RCC 7860 (cell line): ENCODE data around the gene MTA3.

ENCODE experiments used
- DNase-seq: peaks from one replicate; pipeline ENCODE4 v3.0.0-alpha.2; 2015; ENCODE audit warnings: low spot score
- FAIRE-seq: peaks from 2 replicates; lab custom pipeline; 2012; peaks lifted over from hg19 to GRCh38; lab: Jason Lieb, UNC

MTA3 gene

DNA sequence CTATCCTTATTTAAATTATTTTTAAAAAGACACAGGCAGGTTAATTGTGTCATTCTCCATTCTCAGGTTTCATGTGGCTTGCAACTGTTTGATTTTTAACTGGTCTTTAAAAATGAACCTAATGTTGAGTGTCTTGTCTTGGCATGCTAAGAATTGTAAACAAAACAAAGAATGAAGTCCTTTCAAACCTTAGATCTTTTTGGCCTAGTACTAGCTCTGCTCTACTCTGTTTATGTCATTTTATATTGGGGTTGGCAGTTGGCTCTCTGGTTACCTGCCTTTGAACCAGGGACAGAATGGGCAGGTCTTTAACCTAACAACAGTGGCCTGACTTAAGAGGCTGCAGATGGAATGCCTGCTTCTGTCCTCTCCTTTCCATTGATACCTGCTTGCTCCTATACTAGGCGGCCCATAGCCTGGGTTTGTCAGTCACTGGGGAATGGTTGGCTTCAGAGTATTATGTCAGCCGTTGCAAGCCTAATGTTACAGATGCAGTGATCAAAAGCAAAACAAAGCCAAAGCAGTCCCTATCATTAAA is 85.5 kb downstream of the MTA3 start:
- no peak for DNase-seq
- FAIRE-seq = no peak

DNA sequence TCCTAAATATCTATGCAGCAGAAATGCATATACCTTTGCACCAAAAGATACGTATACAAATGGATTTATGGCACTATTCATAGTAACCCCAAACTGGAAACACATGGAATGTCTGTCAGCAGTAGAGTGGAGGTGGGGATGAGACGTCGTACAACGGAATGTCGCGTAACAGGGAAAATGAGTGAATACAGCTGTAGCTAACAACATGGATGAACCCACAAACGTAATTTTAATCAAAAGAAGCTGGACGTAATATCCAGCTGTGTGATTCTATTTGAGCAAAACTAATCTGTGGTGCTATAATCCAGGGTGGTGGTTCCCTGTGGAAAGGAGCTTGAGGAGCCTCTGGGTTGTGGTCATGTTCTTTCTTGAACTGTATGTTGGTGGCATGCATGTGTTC is 89.9 kb downstream of the MTA3 start:
- FAIRE-seq (no peak), DNase-seq (no peak)

DNA sequence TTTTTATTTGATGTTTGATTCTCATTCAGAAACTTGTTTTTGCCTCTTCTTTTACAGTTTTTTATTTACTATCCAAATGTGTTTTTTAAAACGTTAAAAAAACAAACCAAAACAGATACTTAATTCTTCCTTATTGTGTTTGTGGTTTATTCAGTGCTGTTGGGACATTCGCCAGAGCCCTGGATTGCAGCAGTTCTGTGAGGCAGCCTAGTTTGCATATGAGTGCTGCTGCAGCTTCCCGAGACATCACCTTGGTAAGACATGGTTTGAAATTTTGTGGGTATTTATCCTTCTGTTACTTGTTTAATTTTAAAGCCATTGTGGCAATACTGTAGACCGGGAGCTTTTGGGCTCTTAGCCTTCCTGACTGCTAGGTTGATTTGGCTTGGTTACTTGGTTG is 91.2 kb downstream of the MTA3 start:
- FAIRE-seq (no peak), DNase-seq (no peak)

DNA sequence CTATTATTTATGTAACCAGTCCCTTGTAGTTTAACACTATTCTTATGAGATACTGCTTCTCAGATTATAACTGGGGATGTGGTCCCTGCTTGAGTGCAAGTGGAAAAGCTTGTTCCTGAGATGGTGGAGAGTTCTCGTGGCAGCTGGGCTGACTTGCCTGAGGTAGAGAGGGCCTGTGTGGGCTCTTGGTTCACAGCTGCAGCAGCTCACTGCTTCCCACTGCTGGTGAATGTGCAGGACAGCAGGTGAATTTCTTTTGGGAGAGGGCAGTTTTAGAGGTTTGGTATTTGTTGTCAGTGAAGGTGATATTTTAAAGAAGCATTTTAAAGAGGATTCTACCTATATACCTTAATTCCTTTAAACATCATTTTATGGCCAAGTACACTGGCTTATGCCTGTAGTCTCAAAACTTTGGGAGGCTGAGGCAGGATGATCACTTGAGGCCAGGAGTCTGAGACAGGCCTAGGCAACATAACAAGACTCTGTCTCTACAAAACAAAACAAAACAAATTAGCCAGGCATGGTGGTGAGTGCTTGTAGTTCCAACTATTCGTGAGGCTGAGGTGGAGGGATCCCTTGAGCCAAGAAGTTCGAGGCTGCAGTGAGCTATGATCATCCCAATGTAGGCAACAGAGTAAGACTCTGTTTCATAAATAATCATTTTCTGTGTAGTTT is 94.8 kb downstream of the MTA3 start:
- DNase-seq = peak; percentile 45
- FAIRE-seq = peak; percentile 14

DNA sequence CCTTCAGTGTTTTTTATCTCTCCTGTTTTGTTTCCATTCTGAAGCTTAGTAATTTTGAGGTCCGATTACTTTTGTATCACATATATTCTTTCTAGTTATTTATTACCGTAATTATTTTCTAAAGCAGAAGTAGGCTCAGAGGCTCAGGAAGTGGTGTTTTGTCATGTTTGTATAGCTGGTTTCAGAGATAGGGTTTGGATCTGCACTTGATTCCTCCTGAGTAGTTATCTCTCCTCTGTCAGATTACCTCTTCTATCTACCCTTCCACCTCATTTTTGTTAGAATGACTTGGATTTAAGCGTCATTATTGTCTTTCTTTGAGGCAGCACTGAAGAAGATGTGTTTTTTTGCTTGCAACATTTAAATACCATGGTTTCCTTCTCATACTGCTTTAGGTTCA is 95.4 kb downstream of the MTA3 start:
- no peak for FAIRE-seq
- DNase-seq = no peak

DNA sequence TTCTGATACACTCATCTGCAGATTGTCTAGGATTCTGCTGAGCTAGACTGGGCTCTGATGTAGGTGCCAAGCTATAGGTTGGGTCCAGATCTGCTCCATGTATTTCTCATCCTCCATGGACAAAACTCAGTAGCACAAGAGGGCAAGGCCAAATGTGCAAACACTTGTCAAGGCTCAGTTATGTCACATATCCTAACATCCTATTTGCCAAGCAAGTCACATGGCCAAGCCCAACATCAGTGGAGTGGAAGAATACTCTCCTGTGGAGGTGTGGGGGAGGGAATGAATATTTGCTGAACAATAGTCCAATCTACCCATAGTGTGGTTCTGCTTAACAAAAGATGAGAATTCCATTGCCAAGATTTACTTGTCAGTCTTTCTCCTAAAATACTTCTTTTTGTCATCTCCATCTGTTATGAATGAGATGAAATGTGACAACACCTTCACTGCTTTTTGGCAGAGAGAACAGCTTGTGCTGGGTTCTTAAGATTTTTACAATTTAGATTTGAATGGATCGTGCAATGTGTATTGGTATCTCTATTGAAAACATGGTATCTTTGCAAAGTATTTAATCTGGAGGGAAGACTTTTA is 105.7 kb downstream of the MTA3 start:
- FAIRE-seq = no peak
- DNase-seq = no peak

DNA sequence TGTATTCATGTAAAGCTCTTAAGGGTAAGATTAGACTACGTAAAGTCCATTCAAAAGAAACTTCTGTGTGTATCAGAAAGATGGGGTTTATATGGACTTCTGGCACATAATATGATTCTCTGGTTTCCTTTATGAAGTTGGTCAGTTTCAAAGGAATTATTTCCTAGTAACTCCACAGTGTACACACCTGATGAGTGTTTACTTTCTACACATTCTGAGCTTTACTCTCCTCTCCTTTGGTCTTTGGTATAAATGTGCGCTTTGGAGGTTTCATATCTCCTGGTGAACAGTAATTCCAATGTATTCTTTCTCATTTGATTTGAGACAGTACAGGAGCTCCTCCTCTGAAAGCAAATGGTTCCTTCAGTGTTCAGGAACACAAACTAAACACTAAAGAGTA is 107.4 kb downstream of the MTA3 start:
- DNase-seq (no peak), FAIRE-seq (no peak)

DNA sequence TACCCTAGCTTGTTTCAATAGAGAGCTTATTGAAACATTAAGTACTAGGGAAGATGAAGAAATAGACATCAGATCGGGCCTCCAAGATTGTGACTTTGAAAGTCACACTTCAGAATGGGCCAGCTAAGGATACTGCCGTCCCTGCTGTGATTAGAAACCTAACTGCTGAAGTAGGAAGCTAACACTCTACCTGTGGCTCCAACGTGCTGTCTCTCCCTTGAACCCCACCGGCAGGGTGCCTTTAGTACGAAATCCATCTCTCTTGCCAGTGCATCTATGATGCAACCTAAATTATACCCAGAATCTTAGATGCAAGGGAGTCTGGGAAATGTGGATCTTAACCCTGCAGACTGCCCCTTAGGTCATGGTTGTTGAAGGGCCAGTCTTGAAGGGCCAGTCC is 116.9 kb downstream of the MTA3 start:
- FAIRE-seq (no peak), DNase-seq (no peak)

DNA sequence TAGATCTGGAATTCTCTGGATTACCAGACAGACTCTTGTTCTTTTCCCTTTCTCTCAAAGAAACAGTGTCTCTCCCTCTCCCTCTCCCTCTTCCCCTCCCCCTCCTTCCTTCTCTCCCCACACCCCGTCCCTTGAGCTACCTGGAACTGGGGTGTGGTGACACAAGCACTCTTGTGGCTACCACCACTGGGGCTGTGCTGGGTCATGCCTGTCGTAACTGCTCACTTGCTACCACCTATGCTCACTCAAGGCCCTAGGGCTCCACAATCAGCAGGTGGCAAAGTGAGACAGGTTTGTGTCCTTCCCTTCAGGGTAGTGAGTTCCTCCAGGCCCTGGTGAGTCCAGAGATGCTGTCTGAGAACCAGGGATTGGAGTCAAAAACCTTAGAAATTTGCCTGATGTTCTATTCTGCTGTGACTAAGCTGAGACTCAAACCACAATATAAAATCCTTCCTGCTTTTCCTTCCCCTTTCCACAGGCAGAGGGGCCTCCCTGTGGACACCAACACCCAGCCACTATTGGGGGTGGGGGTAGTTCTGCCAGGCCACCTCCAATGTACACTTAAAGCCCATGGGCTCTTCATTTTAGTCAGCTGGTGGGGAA is 124.7 kb downstream of the MTA3 start:
- DNase-seq = no peak
- FAIRE-seq = no peak

DNA sequence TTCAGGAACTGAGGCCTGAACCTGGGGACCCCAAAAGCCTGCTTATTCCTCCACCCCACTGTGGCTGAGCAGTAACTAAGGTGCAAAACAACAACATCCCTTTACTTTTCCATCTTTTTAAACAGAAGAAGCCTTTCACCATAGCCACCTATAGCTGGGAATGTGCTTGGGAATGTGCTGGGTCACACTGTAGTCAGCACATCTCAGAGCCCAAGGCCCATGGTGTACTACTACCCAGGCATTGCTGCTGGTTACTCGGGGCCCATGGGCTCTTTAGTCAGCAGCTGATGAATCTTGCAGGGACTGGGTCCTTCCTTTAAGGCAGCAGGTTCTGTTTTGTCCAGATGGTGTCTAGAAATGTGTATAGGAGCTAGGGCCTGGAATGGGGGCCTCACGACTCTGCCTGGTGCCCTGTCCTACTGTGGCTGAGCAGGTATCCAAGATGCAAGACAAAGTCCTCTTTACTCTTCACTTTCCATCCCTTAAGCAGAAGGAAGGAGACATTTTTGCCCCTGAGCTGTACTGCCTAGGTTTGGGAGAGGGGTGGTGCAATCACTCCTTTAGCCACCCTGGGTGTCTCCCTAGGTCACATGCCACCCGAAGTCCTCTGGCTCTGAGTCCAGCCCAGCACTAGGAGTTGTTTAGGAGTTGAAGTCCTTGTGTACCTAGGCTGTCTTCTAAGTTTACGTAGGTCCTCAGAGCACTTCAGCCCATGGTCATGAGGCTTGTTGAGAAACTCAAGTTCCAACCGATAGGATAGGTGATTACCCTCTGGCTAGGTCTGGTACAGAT is 125.5 kb downstream of the MTA3 start:
- no peak for FAIRE-seq

DNA sequence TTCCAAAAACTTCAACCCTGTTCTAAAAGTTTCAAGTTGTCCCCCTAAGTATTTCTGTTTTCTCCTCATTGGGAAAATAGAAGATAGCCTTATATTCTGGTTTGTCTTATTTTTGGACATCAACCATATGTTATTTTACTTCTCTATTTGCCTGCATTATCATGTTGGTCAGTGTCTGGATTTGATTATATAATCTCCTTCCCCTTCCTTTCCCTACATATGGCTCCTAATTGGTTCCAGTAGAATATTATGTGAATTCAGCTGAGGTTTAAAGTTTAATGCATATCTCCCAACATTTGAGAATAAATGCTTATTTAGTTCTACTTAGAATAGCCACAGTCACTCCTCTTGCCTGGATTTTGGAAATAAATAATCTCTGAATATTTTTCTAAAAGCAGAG is 128.6 kb downstream of the MTA3 start:
- DNase-seq (no peak), FAIRE-seq (no peak)

More for the DNA sequence above, 125.5 kb downstream of the MTA3 start:
- DNase-seq = no peak

DNA sequence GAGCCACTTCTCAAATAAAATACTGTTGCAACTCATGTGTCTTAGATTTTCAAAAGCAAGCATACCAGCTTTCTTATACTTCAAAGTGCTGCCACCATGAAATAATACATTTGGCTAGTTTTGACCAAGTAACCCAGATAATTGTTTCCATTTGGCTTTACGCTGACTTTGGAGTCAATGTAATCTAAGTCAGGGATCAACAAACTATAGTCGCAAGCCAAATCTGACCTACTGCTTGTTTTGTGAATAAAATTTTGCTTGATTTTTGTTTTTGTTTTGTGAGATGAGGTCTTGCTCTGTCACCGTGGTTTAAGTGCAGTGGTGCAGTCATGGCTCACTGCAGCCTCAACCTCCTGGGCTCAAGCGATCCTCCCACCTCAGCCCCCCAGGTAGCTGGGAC is 130.5 kb downstream of the MTA3 start:
- FAIRE-seq (no peak), DNase-seq (no peak)

DNA sequence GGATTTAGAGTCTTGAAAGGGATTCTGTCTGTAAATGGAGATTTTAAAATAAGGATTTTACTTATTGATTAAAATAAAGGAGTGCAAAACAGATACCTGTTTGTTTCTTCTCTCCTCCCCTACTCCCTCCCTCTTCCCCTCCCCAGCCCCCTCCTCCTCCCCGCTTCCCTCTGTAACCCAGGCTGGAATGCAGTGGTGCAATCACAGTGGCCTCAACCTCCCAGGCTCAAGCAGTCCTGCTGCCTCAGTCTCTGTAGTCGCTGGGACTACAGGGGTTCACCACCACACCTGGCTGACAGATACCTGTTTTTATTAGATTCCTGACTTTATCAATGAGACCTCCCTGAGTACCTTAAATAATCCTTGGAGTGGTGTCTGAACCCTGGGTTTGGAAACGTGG is 138.4 kb downstream of the MTA3 start:
- FAIRE-seq = no peak
- DNase-seq = no peak

DNA sequence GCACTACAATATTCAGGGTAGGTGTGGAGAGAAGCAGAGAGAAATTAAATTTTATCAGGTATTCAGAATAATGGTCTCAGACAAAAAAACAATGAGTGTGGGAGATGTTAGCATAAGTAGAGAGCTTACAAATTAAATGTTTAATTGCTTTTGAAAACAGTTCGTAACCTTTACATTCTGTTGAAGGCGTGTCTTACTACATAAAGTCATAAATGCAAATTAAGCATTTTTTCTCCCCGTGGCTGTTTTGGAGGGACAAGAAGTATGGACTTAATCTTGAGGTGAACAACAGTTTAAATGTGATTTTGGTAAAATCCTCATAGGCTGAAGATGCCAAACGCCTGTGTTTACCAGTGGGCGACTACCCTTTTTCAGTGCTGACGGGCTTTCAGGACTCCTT is 139.7 kb downstream of the MTA3 start:
- DNase-seq = no peak
- no peak for FAIRE-seq

DNA sequence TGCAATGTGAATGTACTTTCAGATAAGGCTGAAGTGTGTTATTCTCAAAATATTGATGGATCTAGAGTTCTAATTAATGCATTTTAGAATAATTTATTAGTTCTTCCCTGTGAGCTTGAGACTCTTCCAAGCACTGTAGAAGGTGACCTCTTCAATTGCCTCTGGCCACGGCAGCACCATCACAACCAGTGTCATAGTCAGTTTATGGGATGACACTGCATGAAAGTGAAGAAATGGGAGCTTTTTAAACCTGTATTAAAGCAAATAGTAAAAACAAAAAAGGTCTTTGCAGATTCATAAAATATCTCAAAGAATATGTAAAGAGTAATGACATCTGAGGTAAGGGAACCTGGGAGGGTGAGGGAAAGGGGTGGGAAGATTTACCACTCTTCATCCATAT is 143.5 kb downstream of the MTA3 start:
- no peak for DNase-seq
- FAIRE-seq = no peak

DNA sequence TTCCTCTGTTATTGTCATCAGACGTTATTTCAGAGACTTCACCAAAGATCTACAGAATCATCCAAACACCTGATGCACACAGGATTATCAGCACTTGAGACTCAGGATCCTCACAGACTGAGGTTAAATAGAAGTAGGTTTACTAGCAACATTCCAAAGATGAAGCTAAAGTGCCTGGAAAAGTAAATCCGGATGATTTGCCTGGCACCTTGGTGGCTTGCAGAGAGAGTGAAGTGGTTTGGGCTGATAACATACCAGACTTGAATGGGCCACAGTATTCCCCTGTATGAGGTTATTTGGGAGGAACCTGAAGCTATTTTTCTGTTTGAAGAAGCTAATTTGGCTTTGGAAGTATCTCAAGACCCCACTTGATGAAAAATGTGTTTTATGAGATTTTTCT is 144.5 kb downstream of the MTA3 start:
- no peak for FAIRE-seq
- no peak for DNase-seq

DNA sequence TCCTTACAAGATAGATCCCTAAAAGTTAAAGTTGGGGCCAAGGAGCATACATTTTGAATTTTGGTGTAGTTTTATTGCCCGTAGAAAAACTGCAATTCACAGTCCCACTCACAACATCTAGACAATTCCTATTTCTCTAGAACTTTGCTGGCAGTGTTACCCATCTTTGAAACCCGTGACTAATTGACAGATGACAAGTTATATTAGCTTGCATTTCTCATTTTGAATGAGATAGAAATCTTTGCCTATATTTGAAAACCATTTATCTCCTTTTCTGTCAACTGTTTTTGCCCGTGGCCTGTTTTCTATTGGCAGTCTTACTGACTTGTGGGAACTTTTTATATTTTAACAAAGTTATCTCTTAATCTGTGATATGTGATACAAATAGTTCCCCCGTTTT is 145.5 kb downstream of the MTA3 start:
- DNase-seq = no peak
- FAIRE-seq = no peak

DNA sequence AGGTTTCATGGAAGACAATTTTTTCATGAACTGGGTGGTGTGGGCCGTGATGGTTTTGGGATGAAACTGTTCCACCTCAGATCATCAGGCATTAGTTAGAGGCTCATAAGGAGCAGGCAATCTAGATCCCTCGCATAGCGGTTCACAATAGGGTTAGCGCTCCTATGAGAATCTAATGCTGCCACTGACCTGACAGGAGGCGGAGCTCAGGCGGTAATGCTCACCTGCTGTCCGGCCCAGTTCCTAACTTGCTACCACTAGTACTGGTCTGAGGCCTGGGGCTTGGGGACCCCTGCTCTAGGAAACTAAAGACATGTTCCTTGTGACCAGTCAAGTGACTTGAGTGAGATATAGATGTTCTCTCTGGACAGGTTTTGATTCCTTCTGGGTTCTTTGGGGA is 146.3 kb downstream of the MTA3 start:
- no peak for FAIRE-seq

DNA sequence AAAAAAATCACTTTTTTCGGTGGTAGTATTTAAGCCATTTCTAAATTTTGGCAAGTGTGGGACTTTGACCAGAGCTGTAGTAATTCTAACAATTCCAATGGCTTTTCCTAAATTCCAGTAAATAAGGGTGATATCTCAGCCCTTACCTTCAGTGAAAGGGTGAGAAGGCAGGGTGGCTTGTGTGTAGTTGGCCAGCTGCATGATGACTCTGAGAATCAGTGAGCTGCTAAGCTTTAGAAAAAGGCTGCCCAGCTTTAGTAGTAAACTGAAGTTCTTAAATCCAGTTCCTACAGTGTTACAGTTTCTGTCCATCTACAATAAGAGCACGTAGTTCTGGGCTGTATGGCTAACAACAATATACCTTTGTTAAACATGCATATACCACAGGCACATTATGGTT is 153.5 kb downstream of the MTA3 start:
- no peak for FAIRE-seq
- no peak for DNase-seq

More for the DNA sequence above, 146.3 kb downstream of the MTA3 start:
- DNase-seq = no peak

DNA sequence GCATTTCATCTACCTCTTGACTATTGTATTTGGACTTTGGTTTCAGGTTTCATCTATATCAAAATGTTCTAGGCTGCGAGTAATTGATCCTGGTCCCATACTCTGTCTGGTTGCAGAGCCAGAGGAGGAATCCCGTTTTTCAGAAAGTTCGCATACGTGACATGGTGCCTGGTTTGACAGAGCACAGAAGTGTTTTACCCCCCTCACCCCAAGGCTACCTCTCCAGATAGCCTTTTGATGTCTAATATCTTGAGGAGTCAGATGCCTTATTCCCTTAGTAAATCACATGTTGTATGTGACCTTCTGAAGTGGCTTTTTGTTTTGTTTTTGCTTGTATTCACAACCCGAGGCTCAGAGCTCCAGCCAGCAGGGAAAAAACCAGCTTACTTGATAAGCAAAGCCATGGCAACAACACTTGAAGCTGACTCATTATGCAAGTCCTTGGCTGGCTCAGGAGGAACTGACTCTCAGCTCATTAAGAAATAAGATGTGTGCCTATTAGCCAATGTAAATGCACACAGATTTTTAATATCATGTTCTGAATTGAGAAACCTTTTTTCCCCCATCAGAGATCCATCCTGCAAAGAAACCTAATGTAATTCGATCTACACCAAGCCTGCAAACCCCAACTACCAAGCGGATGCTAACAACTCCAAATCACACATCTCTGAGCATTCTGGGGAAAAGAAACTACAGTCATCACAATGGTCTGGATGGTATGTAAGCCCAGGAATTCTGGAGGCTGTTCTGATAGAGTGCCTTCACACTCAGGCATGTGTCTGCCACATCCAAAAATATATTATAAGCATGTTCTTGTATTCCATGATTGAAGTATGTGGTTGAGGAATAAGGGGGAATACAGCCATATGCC is 154.1 kb downstream of the MTA3 start:
- no peak for DNase-seq
- FAIRE-seq = no peak

DNA sequence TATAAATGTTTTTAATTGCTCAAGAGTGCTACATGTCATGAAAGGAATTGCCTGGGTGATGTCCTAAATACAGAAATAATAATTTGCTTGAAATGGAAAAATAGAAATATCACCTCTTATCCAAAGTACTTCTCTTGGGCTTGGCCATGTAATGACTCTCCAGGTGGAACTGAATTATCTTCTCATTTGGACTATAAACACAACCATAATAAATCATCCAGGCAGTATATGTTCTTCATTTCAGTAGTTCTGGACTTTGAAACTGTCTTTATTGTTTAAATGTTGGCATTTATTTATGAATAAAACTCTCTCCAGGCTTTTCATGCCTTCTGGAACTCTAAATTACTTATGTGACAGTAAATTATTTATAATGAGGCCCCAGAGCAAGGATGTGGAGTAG is 155.0 kb downstream of the MTA3 start:
- FAIRE-seq (no peak), DNase-seq (no peak)
